Measurements from ENCODE around the gene EFCC1.
"Not testable (repeated sequence)": the region's sequence is repeated elsewhere in the genome, so short reads cannot be mapped to it uniquely, and the experiment has no call there.

Gene EFCC1

DNA sequence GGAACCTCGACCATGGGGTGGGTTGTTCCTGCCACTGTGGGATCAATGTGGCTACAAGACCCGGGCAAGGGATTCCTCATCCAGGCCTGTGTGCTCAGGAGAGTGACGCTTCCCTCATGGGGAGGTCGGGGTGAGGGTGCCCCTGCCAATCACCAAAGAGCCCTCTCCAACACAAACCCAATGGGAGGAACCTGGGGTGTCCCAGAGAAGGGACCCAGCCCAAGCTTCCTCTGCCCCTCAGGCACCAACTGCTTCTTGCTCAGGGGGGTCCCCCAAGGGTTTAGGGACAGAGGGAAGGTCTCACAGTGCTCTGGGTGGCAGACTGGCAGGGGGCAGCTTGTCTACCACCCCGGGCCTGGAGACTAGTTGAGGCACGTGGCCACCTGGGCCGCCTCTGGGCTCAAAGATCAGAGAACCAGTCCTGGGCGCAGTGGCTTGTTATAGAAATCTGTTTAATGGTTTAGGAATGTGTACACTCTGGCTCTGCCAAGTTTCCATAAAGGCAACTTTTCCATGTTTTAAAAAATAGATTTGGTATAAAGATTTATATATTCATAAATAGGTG, 86.1 kb downstream of the EFCC1 start:
- DNase-seq, result no peak

GRCh38 chr3:129087904-129088303, 86.8 kb downstream of the EFCC1 start:
- DNase-seq, result not testable (repeated sequence)

GRCh38 chr3:129088312-129088711, 87.2 kb downstream of the EFCC1 start:
- DNase-seq, result not testable (repeated sequence)

Measured in CD4-positive, alpha-beta T cell treated with Interleukin-17A for 1 hour (primary cell).